NCI-H1930 (cell line): ENCODE data around the gene HSP90AB1.
A peak's percentile ranks its signal among the peaks of the same experiment; 100 is the strongest.

ENCODE experiments used
- DNase-seq, 2 experiments: peaks; one replicate each; lab custom pipeline; 2025; lab: John Stamatoyannopoulos, UW

HSP90AB1 gene

DNA sequence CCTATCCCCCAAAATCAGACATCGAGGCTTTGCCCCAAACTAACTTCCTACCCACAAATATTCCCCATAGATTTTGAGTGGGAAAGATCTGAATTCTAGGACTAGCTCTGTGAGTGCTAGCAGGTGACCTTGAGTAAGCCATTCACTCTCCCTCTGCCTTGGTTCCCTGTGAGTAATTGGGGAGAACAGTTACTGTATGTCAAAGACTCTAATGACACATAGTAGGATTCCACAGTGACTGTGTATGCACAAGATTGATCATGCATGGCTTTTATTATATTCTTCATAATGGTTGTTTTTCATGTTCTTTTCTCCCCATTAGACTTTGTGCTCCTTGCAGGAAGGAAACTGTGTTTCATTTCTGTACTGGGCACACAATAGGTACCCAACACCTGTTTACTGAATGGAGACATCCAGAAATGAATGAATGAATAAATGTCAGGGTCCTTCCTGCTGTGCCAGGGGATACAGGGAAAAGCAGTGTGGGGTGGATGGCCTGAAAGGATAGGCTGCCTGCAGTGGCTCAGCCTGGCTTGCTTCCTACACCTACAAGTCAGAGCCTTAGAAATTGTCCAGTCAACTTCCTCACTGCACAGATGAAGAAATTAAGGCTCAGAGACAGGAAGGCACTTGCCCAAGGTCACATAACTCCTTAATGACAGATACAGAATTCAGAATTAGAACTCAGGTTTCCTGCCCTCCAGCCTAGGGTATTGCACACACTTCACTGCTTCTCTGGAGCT, 22.4 kb downstream of the HSP90AB1 start:
- no peak for DNase-seq

DNA sequence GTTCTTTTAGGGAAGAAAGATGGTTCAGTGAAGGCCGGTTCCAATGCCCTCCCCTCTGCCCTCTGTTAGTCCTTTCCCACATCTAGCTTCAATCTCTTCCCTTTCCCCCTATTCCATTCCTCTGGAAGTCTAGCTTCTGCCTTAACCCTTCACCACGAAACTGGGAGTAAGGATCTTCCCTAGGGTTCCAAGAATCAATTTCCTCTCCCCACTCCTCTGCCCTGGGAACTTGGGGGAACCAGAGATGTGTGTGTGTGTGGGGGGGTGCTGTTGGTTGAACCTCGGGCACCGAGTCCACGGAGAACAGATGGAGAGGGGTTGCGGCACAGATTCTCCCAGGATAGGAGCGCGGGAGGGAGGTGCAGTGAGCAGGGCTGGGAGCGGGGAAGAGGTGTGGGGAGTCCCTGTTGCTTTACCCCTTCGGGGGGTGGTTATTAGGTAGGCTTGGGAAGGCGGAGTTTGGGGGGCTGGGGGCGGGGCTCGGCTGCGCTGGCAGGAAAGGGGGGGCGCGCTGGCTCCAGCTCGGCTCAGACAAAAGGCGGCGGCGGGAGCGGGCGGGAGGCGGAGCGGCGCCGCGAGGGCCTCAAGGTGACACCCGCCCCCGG, 23.1 kb downstream of the HSP90AB1 start, which contains the start of gene TMEM151B:
TMEM151B (plus strand) TSS at position 530 of the 605 bp plus-strand sequence. CDS start 293 bp downstream, outside the sequence.
- no peak for DNase-seq

DNA sequence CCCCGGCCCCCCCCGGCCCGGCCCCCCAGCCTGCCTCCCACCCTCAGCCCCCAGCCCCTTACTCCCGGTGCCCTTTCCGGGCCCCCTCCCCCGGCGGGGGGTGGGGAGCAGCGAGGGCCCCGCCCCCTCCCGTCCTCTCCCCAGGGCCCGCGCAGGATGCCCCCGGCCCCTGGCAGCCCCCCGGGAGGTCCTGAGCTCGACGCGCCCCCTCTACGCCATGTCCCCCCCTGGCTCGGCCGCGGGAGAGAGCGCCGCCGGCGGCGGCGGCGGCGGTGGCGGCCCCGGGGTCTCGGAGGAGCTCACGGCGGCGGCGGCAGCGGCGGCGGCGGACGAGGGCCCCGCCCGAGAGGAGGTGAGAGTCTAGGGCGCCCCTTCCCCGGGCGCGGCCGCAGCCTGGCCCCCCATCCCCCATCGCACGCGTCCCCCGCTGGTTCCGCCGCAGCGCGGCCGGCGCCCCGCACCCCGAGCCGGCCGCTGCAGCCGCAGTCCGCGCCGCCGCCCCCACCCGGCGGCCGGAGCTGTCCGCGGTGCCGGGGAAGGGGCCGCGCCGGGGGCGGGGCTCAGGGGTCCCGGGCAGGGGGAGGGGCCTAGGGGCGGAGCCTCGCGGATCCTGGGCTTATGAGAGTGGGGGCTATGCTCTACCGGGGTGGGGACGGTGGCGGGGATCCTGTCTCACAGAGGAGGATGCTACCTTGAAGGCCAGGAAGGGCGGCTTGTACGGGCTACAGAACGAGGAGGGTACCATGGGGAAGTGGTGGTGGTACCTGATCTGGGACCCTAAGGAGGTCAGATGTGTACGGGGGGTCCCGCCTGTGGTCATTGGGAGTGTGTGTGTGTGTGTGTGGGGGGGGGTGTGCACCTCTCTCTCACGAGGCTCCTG, 23.9 kb downstream of the HSP90AB1 start:
- DNase-seq, result peak; percentile 19 to 46

DNA sequence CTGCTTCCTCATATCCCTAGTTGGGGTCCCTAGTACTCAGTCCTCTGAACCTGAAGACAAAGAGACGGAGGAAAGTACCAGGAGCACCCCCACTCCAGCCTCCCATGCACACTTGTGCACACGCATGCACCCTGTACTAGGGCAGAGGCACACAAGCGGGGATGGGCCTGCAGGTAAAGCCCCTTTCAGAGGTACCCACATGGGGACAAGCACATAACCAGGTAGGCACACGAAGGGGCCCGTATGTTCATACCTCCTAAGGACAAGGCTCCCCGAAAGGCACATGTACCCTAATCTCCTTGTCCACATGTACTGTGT, 24.5 kb downstream of the HSP90AB1 start:
- no peak for DNase-seq

DNA sequence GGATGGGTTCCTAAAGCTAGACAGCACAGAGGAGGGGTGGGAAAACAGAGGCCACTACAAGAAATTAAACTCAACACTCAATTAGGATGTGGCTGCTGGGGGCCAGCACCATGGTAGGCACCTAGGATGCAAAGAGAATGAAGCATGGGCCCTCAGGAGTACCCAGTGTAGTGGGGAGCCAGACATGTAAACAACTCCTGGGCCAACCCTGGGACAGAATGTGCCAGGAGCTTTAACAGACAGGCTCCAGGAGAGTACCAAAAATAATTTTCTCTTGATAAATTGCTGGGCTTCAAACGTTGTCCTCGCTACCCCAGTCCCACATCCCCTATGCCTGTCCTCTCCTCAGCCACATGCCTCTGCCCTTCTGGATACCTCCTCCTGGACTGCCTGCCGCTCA, 25.0 kb downstream of the HSP90AB1 start:
- no peak for DNase-seq

DNA sequence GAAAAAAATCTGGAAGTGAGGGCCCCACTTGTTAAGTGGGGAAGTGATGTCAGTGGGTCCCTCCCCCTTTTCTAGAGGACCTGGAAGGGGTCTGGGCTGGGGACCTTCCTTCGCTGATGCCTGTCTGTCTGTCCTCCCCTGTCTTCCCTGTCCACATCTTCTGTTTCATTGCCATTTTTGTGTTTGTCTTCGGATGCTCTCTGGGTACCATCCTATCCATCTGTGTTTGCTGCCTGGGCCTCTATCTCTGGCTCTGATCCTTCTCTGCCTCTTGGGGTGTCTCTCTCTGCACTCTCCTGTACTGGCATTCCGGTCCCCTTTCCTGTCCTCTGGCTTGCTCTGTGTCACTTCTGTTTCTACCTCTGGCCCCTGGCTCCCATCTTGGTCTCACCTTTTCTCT, 25.6 kb downstream of the HSP90AB1 start:
- no peak for DNase-seq

DNA sequence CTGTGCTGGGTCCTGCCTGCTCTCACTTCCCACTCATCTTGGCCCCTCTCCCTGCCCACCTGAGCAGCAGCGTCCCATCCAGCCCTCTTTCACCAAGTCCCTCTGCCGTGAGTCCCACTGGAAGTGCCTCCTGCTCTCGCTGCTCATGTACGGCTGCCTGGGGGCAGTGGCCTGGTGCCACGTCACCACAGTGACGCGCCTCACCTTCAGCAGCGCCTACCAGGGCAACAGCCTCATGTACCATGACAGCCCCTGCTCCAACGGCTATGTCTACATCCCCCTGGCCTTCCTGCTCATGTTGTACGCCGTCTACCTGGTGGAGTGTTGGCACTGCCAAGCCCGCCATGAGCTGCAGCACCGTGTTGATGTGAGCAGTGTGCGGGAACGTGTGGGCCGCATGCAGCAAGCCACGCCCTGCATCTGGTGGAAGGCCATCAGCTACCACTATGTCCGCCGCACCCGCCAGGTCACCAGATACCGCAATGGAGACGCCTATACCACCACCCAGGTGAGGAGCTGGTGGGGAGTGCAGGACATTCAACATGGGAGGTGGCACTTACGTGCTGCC, 26.2 kb downstream of the HSP90AB1 start:
- DNase-seq, result no peak

DNA sequence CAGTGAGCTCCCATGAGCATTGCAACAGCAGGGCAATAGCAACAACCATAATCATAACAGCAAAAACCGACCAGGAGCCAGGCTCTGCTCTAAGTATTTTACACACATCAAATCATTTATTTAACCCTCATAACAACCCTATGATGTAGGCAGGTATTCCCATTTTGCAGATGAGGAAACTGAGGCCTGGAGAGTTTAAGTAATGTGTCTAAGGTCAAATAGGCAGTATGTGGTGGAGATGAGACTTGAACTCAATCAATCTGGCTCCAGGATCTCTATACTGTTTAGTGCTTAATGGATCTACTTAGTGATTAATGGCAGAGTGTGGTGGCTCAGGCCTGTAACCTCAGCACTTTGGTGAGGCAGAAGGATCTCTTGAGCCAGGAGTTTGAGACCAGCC, 26.7 kb downstream of the HSP90AB1 start:
- DNase-seq, result no peak

DNA sequence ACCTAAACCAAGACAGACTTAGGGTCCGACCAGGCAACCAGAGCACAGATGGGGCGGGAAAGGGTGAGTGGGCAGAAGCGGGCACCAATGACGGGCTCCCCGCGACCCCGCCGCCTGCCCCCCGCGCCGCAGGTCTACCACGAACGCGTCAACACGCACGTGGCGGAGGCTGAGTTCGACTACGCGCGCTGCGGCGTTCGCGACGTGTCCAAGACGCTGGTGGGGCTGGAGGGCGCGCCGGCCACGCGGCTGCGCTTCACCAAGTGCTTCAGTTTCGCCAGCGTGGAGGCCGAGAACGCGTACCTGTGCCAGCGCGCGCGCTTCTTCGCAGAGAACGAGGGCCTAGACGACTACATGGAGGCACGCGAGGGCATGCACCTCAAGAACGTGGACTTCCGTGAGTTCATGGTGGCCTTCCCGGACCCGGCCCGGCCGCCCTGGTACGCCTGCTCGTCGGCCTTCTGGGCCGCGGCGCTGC, 28.4 kb downstream of the HSP90AB1 start:
- no peak for DNase-seq

DNA sequence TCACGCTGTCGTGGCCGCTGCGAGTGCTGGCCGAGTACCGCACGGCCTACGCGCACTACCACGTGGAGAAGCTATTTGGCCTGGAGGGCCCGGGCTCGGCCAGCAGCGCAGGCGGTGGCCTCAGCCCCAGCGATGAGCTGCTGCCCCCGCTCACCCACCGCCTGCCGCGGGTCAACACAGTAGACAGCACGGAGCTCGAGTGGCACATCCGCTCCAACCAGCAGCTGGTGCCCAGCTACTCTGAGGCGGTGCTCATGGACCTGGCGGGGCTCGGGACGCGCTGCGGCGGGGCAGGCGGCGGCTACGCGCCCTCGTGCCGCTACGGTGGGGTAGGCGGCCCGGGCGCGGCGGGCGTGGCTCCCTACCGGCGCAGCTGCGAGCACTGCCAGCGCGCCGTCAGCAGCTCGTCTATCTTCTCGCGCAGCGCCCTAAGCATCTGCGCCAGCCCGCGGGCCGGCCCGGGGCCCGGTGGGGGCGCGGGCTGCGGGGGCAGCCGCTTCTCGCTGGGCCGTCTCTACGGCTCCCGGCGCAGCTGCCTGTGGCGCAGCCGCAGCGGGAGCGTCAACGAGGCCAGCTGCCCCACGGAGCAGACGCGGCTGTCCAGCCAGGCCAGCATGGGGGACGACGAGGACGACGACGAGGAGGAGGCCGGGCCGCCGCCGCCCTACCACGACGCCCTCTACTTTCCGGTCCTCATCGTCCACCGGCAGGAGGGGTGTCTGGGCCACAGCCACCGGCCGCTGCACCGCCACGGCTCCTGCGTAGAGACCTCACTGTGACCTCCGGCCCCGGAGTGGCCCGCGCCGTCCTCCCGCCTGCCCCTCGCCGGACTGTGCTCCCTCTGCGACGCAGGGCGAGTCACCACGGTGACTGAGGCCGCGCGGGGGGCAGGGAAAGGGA, 29.1 kb downstream of the HSP90AB1 start:
- DNase-seq, result no peak

DNA sequence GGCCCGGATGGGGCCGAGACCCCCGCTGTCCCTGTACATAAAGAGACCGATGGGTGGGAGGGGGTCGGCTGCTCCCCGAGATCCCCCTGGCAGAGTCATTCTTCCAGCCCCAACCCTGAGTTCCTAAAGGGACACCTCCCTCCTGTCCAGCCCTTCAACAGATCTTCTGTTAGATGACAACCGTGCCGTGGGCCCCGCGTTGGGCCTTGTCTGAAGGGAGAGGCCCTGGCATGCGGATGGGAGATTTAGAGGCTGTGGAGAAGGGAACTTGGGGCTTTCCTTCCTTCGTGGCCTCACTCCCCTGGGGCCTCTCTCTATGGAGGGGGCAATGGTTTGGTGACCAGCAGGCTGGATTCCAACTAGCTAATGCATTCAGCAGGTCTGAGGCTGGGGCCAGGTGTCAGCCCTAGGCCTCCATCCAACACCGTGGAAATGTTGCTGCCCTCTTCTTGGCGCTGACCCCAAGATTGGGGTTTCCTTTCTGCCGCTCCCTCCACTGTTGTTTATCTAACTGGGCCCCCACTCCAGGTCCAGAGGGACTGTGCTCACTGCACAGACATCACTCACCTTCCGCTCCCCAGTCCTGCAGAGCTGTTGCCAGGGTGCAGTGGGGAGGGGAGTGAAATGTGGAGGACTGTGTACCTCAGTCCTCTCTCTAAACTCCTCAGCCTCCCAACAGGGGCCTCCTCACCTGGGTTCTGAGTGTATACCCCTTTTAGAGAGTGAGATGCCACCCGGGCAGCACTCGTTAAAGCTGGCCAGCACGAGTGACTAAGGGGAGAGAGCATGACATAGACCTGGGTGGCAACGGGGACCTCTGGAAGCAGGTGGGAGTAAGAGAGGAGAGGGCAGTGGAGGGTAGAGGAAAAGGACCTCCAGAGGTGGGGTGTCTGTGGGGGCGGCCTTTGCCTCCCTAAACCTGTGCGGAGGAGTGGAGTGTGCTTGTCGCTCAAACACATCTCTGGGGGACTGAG, 30.1 kb downstream of the HSP90AB1 start:
- DNase-seq, result no peak

DNA sequence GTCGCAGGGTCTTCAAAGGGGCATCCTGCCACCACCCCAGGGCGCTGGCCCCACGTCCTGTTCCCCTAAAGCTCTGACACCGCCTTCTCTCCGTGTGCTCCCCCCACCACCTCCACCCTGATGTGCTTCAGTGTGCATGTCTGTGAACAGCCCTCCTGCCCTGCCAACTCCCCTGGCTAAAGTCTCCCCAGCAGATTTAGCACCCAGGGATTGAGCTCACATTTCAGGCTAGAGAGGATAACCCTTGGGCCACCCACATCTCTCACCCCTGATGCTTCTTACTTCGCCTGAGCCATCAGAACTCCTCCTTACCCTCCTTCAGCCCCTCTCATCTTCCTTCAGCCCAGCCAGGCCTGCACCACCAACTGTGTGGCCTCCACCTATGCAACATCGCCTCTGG, 30.9 kb downstream of the HSP90AB1 start:
- no peak for DNase-seq

DNA sequence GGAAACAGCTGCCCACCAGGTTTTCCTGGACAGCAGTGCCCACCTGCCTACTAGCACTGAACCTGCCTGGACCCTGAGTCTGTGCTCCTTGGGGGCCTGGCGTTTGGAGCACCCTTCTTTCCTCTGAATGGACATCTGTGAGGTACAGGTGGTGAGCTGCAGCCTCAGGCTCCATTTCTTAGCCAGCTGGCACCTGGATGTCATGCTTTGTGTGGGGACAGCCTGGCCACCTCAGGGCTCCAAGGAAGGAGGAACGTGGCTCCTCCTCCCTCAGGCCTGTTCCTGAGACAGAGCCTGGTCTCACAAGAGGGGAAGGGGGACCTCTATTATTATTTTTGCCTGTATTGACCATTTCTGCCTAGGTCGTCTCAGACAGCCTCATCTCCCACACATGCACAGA, 31.4 kb downstream of the HSP90AB1 start:
- DNase-seq, result no peak

DNA sequence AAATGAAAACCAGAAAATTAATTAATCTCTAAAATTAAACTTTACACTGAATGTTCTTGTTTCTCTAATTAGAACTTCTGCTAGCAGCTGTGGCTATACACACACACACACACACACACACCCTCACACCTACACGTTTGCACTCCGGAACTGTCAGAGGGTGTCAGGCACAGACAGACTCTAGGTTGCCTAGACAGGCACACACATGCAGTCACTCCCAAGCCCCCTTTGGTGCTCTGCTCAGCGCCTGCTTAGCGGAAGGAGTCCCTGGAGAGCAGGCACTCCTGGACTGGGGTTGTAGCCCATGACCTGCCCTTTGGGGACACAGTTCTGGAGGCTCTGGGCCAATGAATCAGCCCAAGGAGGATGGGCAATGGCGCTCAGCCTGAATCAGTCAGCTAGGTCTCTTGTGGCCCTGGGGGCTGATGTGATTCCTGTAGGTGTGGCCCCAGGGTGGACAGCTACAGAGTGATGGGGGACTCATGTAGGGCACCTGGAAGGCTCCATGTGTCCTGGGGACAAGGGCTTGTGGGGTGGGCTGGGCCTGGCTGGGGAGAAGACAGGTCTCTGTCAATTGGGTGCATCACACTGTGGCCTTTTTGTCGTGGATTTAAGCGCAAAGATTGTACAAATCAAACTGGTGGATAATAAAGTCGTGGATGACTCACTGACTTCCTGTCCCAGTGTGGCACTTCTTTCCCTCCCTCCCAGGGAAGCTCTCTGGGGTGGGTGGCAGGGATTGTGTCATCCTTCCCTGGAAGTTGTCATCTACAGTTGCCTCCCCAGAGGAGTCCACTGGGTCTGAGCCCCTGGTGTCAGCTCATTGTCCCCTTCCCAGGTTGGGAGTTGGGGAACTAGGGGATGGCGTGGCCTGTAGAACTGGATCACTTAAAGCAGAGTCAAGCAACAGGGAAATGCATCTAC, 32.1 kb downstream of the HSP90AB1 start:
- no peak for DNase-seq

DNA sequence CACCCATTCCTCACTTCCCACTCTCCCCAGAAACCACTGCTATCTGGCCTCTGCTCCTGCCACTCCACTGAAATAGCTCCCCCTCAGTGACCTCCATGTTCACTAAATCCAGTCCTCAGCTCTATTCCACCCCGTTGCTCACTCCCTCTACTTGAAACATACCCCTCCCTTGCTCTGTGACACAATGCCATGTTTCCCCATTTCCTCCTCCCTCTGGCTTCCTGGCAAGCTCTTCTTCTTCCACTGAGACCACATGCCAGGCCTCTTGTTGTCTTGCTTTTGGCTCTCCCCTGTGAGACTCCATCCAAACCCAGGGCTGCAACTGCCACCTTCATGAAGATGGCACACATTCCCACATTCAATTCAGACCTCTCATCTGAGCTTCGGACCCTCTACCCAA, 37.2 kb downstream of the HSP90AB1 start:
- DNase-seq, result no peak

DNA sequence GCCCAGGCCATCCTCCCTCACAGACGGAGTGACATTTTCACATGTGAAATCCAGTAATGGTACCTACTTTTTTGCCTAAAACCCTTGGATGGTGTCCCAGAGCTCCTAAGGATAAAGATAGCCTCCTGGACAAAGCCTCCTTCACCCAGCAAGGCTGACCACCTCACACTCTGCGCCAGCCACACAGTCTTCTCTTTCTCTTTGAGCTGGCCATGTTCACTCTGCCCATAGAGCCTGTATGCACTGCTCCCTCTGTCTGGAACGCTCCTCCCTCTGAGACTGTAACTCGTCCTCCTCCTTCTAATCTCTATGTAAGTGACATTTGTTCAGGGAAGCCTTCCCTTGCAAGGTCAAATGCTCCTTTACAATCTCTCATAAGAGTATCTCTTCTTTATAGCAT, 38.0 kb downstream of the HSP90AB1 start:
- no peak for DNase-seq

DNA sequence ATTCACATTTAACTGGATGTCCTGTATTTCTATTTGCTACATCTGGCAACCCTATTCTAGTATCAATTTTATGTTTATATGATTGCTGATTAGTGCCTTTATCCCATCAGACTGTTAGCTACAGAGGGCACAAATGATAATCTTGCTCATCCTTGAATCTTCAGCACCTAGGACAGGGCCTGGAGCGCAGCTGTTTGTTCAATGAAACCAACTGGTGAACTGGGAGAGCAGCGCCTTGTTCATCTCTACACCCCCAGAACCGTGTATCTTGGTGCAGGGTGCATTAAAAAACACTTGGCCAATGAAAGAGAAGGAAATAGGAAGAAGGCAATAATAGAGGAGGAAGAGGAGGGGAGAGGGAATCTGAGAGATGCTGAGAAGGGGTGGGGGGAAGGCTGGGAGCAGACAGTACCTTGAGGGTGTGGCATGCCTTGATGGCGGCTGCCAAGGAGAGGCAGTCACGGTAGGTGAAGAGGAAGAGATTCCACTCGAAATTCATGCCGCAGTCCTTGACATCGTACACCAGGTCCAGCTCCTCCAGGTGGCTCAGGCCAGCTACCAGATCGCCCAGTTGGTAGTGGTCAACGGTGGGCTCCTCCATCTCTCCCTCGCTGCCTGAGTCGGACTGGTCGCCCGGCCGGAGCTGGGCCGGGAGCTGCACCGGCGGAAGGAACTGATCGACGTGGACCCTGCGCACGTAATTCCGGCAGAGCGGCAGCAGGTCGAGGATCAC, 38.8 kb downstream of the HSP90AB1 start:
- DNase-seq, result no peak

DNA sequence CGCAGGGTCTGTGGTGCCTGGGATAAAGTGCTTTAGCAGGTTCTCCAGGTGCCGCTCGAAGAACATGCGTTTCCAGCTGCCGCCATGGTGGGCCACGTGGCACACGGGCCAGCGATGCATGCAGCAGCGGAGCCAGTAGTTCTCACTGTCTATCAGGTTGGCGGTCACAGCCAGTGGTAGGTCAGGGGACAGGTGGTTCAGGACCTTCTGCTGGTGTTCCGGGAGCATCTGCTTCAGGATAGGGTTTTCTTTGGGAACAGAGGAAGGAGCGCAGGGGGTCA, 39.3 kb downstream of the HSP90AB1 start:
- DNase-seq, result no peak

DNA sequence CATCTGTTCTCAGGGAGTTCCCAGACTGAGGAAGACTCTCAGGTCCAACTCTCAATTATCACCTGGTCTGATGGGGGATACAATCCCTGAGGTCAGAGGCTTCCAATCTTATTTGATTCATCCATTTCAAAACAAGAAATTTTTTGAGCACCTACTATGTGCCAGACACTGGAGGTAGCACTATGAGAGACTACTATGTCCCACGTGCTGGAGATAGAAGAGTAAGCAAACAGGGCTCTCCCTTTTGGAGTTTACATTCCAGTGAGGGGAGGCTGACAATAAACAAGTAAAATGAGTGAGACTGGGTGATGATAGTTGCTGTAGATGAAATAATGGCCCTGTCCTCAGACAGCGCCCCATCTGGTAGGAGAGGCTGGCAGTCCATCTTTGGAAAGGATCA, 39.8 kb downstream of the HSP90AB1 start:
- no peak for DNase-seq
